ENCODE data around the gene SASH3.

SASH3 gene

GRCh38 chrX:129783291-129783713 lies 3.6 kb downstream of the SASH3 start:
- DNase-seq (ENCODE audit: low read depth) = no peak

- DNase-seq (ENCODE audit: low read depth) = no peak
Measured at GRCh38 chrX:129784371-129784770, 4.6 kb downstream of the SASH3 start.

GRCh38 chrX:129785160-129785947 lies 5.6 kb downstream of the SASH3 start:
- no peak for DNase-seq (ENCODE audit: low read depth)

- no peak for DNase-seq (ENCODE audit: low read depth)
Measured at GRCh38 chrX:129786210-129786651, 6.5 kb downstream of the SASH3 start.

GRCh38 chrX:129787336-129788055 lies 7.7 kb downstream of the SASH3 start:
- DNase-seq (ENCODE audit: low read depth) = no peak

GRCh38 chrX:129788527-129788926 lies 8.8 kb downstream of the SASH3 start:
- DNase-seq (ENCODE audit: low read depth) = no peak

- DNase-seq (ENCODE audit: low read depth) = no peak
Measured at GRCh38 chrX:129790146-129790545, 10.4 kb downstream of the SASH3 start.

- DNase-seq (ENCODE audit: low read depth) = no peak
Measured at GRCh38 chrX:129790808-129791207, 11.1 kb downstream of the SASH3 start.

GRCh38 chrX:129791336-129791735 lies 11.6 kb downstream of the SASH3 start:
- DNase-seq (ENCODE audit: low read depth) = no peak

- no peak for DNase-seq (ENCODE audit: low read depth)
Measured at GRCh38 chrX:129791961-129792570, 12.3 kb downstream of the SASH3 start.

GRCh38 chrX:129792586-129793291 lies 13.0 kb downstream of the SASH3 start:
- DNase-seq (ENCODE audit: low read depth) = no peak

GRCh38 chrX:129793604-129794191 lies 13.9 kb downstream of the SASH3 start:
- no peak for DNase-seq (ENCODE audit: low read depth)

GRCh38 chrX:129795584-129795983 lies 15.8 kb downstream of the SASH3 start:
- DNase-seq (ENCODE audit: low read depth) = no peak

- DNase-seq (ENCODE audit: low read depth) = no peak
Measured at GRCh38 chrX:129797251-129797906, 17.6 kb downstream of the SASH3 start.

GRCh38 chrX:129798456-129798855 lies 18.7 kb downstream of the SASH3 start:
- DNase-seq (ENCODE audit: low read depth) = no peak

GRCh38 chrX:129798888-129799287 lies 19.1 kb downstream of the SASH3 start:
- DNase-seq (ENCODE audit: low read depth) = no peak

GRCh38 chrX:129800186-129800585 lies 20.4 kb downstream of the SASH3 start:
- DNase-seq (ENCODE audit: low read depth) = no peak

- no peak for DNase-seq (ENCODE audit: low read depth)
Measured at GRCh38 chrX:129802863-129803262, 23.1 kb downstream of the SASH3 start.

- no peak for DNase-seq (ENCODE audit: low read depth)
Measured at GRCh38 chrX:129804806-129805205, 25.1 kb downstream of the SASH3 start.

- no peak for DNase-seq (ENCODE audit: low read depth)
Measured at GRCh38 chrX:129808158-129808828, 28.5 kb downstream of the SASH3 start.

Data from stimulated activated CD8-positive, alpha-beta memory T cell treated with anti-CD3 and anti-CD28 coated beads, Interleukin-15, amount 100 ng/mL, for 1 hour (primary cell).